ENCODE data around the gene MTMR3. TPM values are rescaled to one million over a fixed set of nuclear protein-coding genes. Genes with fewer than 3 reads are reported as not detected.

MTMR3 gene
- total RNA-seq, 1 donor from 2014 or later, result 41.2 TPM

GRCh38 chr22:29903371-29903770 lies 20.4 kb downstream of the MTMR3 start:
- Mint-ChIP-seq H3K4me1 (ENCODE audit: unreplicated experiment) (peaks cover 23% of the 10 kb centered on the region), H3K9me3 (ENCODE audit: unreplicated experiment) (no peaks in the 10 kb centered on the region), H3K36me3 (ENCODE audit: unreplicated experiment) (no peaks in the 10 kb centered on the region), H3K4me3 (ENCODE audit: unreplicated experiment) (no peak overlapping the region), H3K27me3 (ENCODE audit: unreplicated experiment) (no peaks in the 10 kb centered on the region), H3K27ac (ENCODE audit: unreplicated experiment) (no peak overlapping the region)
- TF ChIP-seq CTCF (IDR thresholded peaks at IDR 0.05), result no peak
- no peak for DNase-seq (ENCODE audit: extremely low spot score, unreplicated experiment)

- H3K27ac Mint-ChIP-seq (ENCODE audit: unreplicated experiment), result no peak overlapping the region
- no peaks in the 10 kb centered on the region for H3K27me3 Mint-ChIP-seq (ENCODE audit: unreplicated experiment)
- DNase-seq (ENCODE audit: extremely low spot score, unreplicated experiment), result no peak
- no peak overlapping the region for H3K4me3 Mint-ChIP-seq (ENCODE audit: unreplicated experiment)
- H3K9me3 Mint-ChIP-seq (ENCODE audit: unreplicated experiment), result no peaks in the 10 kb centered on the region
- no peak for TF ChIP-seq CTCF (IDR thresholded peaks at IDR 0.05)
- peaks cover 26% of the 10 kb centered on the region for H3K4me1 Mint-ChIP-seq (ENCODE audit: unreplicated experiment)
- no peaks in the 10 kb centered on the region for H3K36me3 Mint-ChIP-seq (ENCODE audit: unreplicated experiment)
Observed at GRCh38 chr22:29904020-29904419, 21.0 kb downstream of the MTMR3 start.

- H3K27ac Mint-ChIP-seq (ENCODE audit: unreplicated experiment), result peak overlapping the region; percentile 24
- no peaks in the 10 kb centered on the region for H3K27me3 Mint-ChIP-seq (ENCODE audit: unreplicated experiment)
- H3K4me3 Mint-ChIP-seq (ENCODE audit: unreplicated experiment), result no peak overlapping the region
- no peak for TF ChIP-seq CTCF (IDR thresholded peaks at IDR 0.05)
- no peaks in the 10 kb centered on the region for H3K36me3 Mint-ChIP-seq (ENCODE audit: unreplicated experiment)
- no peak for DNase-seq (ENCODE audit: extremely low spot score, unreplicated experiment)
- H3K4me1 Mint-ChIP-seq (ENCODE audit: unreplicated experiment), result peaks cover 36% of the 10 kb centered on the region
- no peaks in the 10 kb centered on the region for H3K9me3 Mint-ChIP-seq (ENCODE audit: unreplicated experiment)
Observed at GRCh38 chr22:29907753-29908515, 25.0 kb downstream of the MTMR3 start.

GRCh38 chr22:29912141-29912540 lies 29.2 kb downstream of the MTMR3 start:
- Mint-ChIP-seq H3K4me1 (ENCODE audit: unreplicated experiment) (peaks cover 72% of the 10 kb centered on the region), H3K36me3 (ENCODE audit: unreplicated experiment) (no peaks in the 10 kb centered on the region), H3K4me3 (ENCODE audit: unreplicated experiment) (no peak overlapping the region), H3K27me3 (ENCODE audit: unreplicated experiment) (no peaks in the 10 kb centered on the region), H3K27ac (ENCODE audit: unreplicated experiment) (no peak overlapping the region), H3K9me3 (ENCODE audit: unreplicated experiment) (no peaks in the 10 kb centered on the region)
- no peak for TF ChIP-seq CTCF (IDR thresholded peaks at IDR 0.05)
- DNase-seq (ENCODE audit: extremely low spot score, unreplicated experiment), result no peak

GRCh38 chr22:29912605-29913398 lies 29.8 kb downstream of the MTMR3 start:
- Mint-ChIP-seq H3K4me3 (ENCODE audit: unreplicated experiment) (no peak overlapping the region), H3K27ac (ENCODE audit: unreplicated experiment) (peak overlapping the region; percentile 27), H3K9me3 (ENCODE audit: unreplicated experiment) (no peaks in the 10 kb centered on the region), H3K4me1 (ENCODE audit: unreplicated experiment) (peaks cover 68% of the 10 kb centered on the region), H3K27me3 (ENCODE audit: unreplicated experiment) (no peaks in the 10 kb centered on the region), H3K36me3 (ENCODE audit: unreplicated experiment) (no peaks in the 10 kb centered on the region)
- no peak for DNase-seq (ENCODE audit: extremely low spot score, unreplicated experiment)
- TF ChIP-seq CTCF (IDR thresholded peaks at IDR 0.05), result no peak
